SK-N-SH (cell line): ENCODE data around the gene LHFPL6.

ENCODE experiments used
- CTCF ChIP-seq: fragments of 200-600 bp; sonication (generic); IDR thresholded peaks from 2 replicates; pipeline ENCODE4 v1.6.1; 2017; ENCODE audit warnings: antibody characterized with exemption, mild to moderate bottlenecking, moderate library complexity
- EP300 ChIP-seq, 2 experiments: IDR thresholded peaks; 2 replicates each; pipeline versions ENCODE4 v1.4.0 to v1.6.1; 2012; ENCODE audit warnings: borderline replicate concordance in 1 of 2, low read depth in 1 of 2, low read length in 1 of 2
- EZH2phosphoT487 ChIP-seq: fragments of 200-600 bp; sonication (generic); IDR thresholded peaks from 2 replicates; pipeline ENCODE4 v1.6.1; 2017; ENCODE audit warnings: low read depth, mixed run types, mild to moderate bottlenecking, antibody characterized with exemption, moderate library complexity, borderline replicate concordance
- FOXJ3 ChIP-seq: sonication (generic); formaldehyde crosslinking; IDR thresholded peaks from 2 replicates; pipeline ENCODE4 v1.5.1; 2020; ENCODE audit warnings: mild to moderate bottlenecking, missing genetic modification reagents
- MAX ChIP-seq: IDR thresholded peaks from 2 replicates; pipeline ENCODE4 v1.4.0; 2012; ENCODE audit warnings: low read depth
- NRF1 ChIP-seq: IDR thresholded peaks from 2 replicates; pipeline ENCODE4 v1.6.1; 2012; ENCODE audit warnings: low read depth, mild to moderate bottlenecking, low read length
- RFX5 ChIP-seq: IDR thresholded peaks from 2 replicates; pipeline ENCODE4 v1.6.1; 2012; ENCODE audit warnings: mild to moderate bottlenecking, improper control_type of control experiment, low read length
- SIN3A ChIP-seq: IDR thresholded peaks from 2 replicates; pipeline ENCODE4 v1.6.1; 2012; ENCODE audit warnings: low read depth, mild to moderate bottlenecking, low read length, moderate library complexity, borderline replicate concordance
- SMC3 ChIP-seq: IDR thresholded peaks from 2 replicates; pipeline ENCODE4 v1.6.1; 2012; ENCODE audit warnings: low read depth, low read length, improper control_type of control experiment
- TCF12 ChIP-seq: IDR thresholded peaks from 2 replicates; pipeline ENCODE4 v1.4.0; 2012
- USF1 ChIP-seq: IDR thresholded peaks from 2 replicates; pipeline ENCODE4 v1.4.0; 2012; ENCODE audit warnings: low read depth, borderline replicate concordance
- YY1 ChIP-seq: IDR thresholded peaks from 2 replicates; pipeline ENCODE4 v1.4.0; 2012; ENCODE audit warnings: low read depth, mild to moderate bottlenecking

GRCh38 chr13:39391761-39392160 lies 211.2 kb downstream of the LHFPL6 start:
- TF ChIP-seq NRF1 (no peak), CTCF (no peak), FOXJ3 (CRISPR knock-in tag) (no peak), EP300 (IDR thresholded peaks at IDR 0.05; ENCODE audit: borderline replicate concordance in 1 of 2, low read depth in 1 of 2, low read length in 1 of 2) (no peak), RFX5 (no peak), EZH2phosphoT487 (no peak), MAX (no peak), USF1 (no peak), SMC3 (no peak), TCF12 (no peak), YY1 (no peak), SIN3A (no peak)
